ENCODE measurements around the gene NPRL2. TPM values are rescaled to one million over a fixed set of nuclear protein-coding genes. Genes with fewer than 3 reads are reported as not detected.
A peak's percentile ranks its signal among the peaks of the same experiment; 100 is the strongest.

Gene NPRL2
- total and polyA plus RNA-seq, 2 of the 13 experiments (the other 11 are each of a cell fraction or from before 2014, with no cell fraction given) = 30.6 to 51.4 TPM

DNA sequence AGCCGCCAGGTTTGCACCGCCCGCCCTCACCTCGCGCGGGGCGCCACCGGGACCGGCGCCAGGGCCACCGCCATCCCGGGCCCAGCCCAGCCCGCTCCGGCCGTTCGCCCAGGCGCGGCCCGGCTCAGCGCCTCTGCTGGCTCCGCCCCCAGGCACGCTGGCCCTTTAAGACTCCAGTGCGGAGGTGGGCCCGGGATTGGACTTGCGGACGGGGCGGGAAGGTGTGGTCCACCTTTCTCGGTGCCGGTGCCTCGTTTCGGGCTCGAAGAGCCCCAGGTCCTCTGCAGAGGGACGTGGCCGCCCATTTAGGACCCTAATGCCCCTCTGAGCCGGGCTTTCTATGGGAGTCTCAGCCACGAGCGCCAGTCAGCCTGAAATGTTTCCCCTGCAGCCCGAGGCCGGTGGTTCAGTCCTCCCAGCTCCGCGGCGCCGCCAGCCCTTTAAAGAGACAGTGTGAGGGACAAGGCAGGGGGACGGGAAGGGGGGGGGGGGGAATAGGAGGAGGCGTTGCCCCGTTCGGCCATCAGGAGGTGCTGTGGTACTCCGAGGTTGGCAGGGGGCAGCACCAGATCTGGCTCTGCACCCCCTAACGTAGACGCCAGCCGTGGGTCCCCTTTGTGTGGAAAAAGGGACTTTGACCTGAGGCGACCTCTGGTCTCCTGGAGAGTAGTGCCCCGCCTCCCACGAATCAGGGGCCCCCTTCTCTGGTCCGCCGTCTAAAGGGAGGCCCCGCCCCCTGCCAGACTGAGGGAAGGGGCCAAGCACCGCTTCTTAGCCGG is 29.1 kb downstream of the NPRL2 start (continued):
- TF ChIP-seq, protein P1, sequence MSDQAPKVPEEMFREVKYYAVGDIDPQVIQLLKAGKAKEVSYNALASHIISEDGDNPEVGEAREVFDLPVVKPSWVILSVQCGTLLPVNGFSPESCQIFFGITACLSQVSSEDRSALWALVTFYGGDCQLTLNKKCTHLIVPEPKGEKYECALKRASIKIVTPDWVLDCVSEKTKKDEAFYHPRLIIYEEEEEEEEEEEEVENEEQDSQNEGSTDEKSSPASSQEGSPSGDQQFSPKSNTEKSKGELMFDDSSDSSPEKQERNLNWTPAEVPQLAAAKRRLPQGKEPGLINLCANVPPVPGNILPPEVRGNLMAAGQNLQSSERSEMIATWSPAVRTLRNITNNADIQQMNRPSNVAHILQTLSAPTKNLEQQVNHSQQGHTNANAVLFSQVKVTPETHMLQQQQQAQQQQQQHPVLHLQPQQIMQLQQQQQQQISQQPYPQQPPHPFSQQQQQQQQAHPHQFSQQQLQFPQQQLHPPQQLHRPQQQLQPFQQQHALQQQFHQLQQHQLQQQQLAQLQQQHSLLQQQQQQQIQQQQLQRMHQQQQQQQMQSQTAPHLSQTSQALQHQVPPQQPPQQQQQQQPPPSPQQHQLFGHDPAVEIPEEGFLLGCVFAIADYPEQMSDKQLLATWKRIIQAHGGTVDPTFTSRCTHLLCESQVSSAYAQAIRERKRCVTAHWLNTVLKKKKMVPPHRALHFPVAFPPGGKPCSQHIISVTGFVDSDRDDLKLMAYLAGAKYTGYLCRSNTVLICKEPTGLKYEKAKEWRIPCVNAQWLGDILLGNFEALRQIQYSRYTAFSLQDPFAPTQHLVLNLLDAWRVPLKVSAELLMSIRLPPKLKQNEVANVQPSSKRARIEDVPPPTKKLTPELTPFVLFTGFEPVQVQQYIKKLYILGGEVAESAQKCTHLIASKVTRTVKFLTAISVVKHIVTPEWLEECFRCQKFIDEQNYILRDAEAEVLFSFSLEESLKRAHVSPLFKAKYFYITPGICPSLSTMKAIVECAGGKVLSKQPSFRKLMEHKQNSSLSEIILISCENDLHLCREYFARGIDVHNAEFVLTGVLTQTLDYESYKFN (CRISPR knock-in tag; conservative IDR thresholded peaks at IDR 0.05) = peak; percentile 95
- TF ChIP-seq, protein P2, sequence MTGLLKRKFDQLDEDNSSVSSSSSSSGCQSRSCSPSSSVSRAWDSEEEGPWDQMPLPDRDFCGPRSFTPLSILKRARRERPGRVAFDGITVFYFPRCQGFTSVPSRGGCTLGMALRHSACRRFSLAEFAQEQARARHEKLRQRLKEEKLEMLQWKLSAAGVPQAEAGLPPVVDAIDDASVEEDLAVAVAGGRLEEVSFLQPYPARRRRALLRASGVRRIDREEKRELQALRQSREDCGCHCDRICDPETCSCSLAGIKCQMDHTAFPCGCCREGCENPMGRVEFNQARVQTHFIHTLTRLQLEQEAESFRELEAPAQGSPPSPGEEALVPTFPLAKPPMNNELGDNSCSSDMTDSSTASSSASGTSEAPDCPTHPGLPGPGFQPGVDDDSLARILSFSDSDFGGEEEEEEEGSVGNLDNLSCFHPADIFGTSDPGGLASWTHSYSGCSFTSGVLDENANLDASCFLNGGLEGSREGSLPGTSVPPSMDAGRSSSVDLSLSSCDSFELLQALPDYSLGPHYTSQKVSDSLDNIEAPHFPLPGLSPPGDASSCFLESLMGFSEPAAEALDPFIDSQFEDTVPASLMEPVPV (CRISPR knock-in tag; IDR thresholded peaks at IDR 0.05) = 0 out of 2 replicates have a peak, but pooled peaks have one; percentile 9
- TF ChIP-seq RNF2 (conservative IDR thresholded peaks at IDR 0.05; ENCODE audit: low read depth) = peak; percentile 63; the same call in 1 of the 2 replicates
- TF ChIP-seq, protein P3, sequence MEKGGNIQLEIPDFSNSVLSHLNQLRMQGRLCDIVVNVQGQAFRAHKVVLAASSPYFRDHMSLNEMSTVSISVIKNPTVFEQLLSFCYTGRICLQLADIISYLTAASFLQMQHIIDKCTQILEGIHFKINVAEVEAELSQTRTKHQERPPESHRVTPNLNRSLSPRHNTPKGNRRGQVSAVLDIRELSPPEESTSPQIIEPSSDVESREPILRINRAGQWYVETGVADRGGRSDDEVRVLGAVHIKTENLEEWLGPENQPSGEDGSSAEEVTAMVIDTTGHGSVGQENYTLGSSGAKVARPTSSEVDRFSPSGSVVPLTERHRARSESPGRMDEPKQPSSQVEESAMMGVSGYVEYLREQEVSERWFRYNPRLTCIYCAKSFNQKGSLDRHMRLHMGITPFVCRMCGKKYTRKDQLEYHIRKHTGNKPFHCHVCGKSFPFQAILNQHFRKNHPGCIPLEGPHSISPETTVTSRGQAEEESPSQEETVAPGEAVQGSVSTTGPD (CRISPR knock-in tag; IDR thresholded peaks at IDR 0.05) = no peak
- TF ChIP-seq HNRNPUL1 (IDR thresholded peaks at IDR 0.05; ENCODE audit: low read depth, low read length) = no peak
- TF ChIP-seq ETV5 (CRISPR knock-in tag; IDR thresholded peaks at IDR 0.05; ENCODE audit: borderline replicate concordance) = 0 out of 2 replicates have a peak, but pooled peaks have one; percentile 11
- no peak for TF ChIP-seq FOXC1 (CRISPR knock-in tag; IDR thresholded peaks at IDR 0.05; ENCODE audit: borderline replicate concordance)
- TF ChIP-seq TCF7 (IDR thresholded peaks at IDR 0.05; ENCODE audit: low read depth) = no peak
- TF ChIP-seq SMC3 (IDR thresholded peaks at IDR 0.05; ENCODE audit: low read length) = peak; percentile 15
- 0 out of 2 replicates have a peak, but pooled peaks have one; percentile 14 for TF ChIP-seq RBAK (CRISPR knock-in tag; IDR thresholded peaks at IDR 0.05)
- TF ChIP-seq, protein P4, sequence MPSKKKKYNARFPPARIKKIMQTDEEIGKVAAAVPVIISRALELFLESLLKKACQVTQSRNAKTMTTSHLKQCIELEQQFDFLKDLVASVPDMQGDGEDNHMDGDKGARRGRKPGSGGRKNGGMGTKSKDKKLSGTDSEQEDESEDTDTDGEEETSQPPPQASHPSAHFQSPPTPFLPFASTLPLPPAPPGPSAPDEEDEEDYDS (CRISPR knock-in tag; IDR thresholded peaks at IDR 0.05) = peak; percentile 97
- TF ChIP-seq ZBTB38 (CRISPR knock-in tag; IDR thresholded peaks at IDR 0.05) = no peak
- TF ChIP-seq RBFOX2 (IDR thresholded peaks at IDR 0.05; ENCODE audit: low read depth, low read length) = peak; percentile 92
- TF ChIP-seq, protein P5, sequence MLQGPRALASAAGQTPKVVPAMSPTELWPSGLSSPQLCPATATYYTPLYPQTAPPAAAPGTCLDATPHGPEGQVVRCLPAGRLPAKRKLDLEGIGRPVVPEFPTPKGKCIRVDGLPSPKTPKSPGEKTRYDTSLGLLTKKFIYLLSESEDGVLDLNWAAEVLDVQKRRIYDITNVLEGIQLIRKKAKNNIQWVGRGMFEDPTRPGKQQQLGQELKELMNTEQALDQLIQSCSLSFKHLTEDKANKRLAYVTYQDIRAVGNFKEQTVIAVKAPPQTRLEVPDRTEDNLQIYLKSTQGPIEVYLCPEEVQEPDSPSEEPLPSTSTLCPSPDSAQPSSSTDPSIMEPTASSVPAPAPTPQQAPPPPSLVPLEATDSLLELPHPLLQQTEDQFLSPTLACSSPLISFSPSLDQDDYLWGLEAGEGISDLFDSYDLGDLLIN (CRISPR knock-in tag; IDR thresholded peaks at IDR 0.05; ENCODE audit: borderline replicate concordance) = peak; percentile 75
- TF ChIP-seq, protein P6, sequence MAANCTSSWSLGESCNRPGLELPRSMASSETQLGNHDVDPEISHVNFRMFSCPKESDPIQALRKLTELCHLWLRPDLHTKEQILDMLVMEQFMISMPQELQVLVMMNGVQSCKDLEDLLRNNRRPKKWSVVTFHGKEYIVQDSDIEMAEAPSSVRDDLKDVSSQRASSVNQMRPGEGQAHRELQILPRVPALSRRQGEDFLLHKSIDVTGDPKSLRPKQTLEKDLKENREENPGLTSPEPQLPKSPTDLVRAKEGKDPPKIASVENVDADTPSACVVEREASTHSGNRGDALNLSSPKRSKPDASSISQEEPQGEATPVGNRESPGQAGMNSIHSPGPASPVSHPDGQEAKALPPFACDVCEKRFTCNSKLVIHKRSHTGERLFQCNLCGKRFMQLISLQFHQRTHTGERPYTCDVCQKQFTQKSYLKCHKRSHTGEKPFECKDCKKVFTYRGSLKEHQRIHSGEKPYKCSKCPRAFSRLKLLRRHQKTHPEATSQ (CRISPR knock-in tag; IDR thresholded peaks at IDR 0.05; ENCODE audit: borderline replicate concordance) = no peak
- peak; percentile 48; the same call in 1 of the 2 replicates for TF ChIP-seq REPIN1 (CRISPR knock-in tag; IDR thresholded peaks at IDR 0.05; ENCODE audit: borderline replicate concordance, low read depth)
- no peak for TF ChIP-seq ZC3H4 (CRISPR knock-in tag; IDR thresholded peaks at IDR 0.05; ENCODE audit: borderline replicate concordance)
- no peak for TF ChIP-seq JARID2 (CRISPR knock-in tag; IDR thresholded peaks at IDR 0.05; ENCODE audit: insufficient replicate concordance)

Data from HepG2 (cell line).